Measurements from ENCODE around the gene RAB3D.

DNA sequence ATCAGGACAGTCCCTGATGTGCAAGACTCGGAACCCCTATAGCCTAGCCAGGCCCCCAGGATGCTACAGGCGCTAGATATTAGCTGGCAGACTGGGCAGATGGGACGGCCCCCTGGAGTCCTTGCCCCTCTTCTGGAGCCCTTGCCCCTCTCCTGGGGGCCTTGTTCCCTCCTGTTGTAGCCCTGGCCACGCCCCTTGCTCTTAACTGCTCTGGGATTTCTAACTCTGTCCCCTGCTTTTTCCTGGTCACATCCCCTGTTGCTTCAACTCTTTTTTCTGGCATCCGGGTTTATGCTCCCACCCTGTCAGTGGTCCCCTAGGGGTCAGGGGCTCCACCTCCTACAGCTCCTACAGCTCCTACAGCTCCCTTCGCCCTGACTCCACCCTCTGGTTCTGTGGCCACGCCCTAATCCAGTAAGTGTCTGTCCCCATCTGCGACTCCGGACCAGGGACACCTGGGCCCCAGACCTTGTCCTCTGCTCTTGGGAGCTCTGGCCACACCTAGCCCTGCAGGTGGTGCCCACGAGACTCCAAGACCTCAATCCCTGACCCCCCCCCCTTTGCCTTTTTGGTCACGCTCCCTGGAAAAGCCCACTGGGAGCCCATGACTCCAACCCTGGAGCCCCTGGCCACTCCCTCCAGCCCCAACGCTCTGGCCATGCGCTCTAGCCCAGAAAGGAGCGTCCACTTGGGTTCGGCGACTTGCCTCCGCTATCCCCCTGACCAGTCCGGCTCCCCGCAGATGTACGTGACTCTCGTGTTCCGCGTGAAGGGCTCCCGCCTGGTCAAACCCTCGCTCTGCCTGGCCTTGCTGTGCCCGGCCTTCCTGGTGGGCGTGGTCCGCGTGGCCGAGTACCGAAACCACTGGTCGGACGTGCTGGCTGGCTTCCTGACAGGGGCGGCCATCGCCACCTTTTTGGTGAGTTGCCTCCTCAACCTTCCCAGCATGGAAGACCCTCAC is 22.6 kb upstream of the RAB3D start:
- TF ChIP-seq POLR2A (IDR thresholded peaks at IDR 0.05; ENCODE audit: extremely low read depth, insufficient read length) (no peak), CTCF (IDR thresholded peaks at IDR 0.05; ENCODE audit: low read depth, low read length) (no peak), MYC (IDR thresholded peaks at IDR 0.05; ENCODE audit: low read depth, low read length) (no peak), MAX (IDR thresholded peaks at IDR 0.05; ENCODE audit: low read depth, low read length) (no peak)

All from NB4 (cell line).